Peyer's patch (tissue), 4 donors: ENCODE results near the gene ACTR8.

Experiments used
- CTCF ChIP-seq, 6 experiments: fragments of 450-650 bp in 4 of 6; fragments of 200-600 bp in 2 of 6; sonication (generic) in 1 of 6; IDR thresholded peaks; one replicate each; pipeline ENCODE4 v1.5.1; 2017 to 2019; ENCODE audit warnings: antibody characterized with exemption in 6 of 6, mild to moderate bottlenecking in 3 of 6, moderate library complexity in 1 of 6
- POLR2A ChIP-seq, 2 donors: fragments of 450-650 bp; IDR thresholded peaks; one replicate each; pipeline ENCODE4 v1.5.1; 2017; ENCODE audit warnings: antibody characterized with exemption in 2 of 2, mild to moderate bottlenecking in 2 of 2, moderate library complexity in 2 of 2

- TF ChIP-seq CTCF (IDR thresholded peaks at IDR 0.05) = no peak
- TF ChIP-seq POLR2A (IDR thresholded peaks at IDR 0.05) = no peak
Observed at GRCh38 chr3:53862241-53862640, 19.7 kb downstream of the ACTR8 start.
